ENCODE data around the gene MAP2K5. TPM values are rescaled to one million over a fixed set of nuclear protein-coding genes. Genes with fewer than 3 reads are reported as not detected.

MAP2K5 gene
- total RNA-seq, 1 donor from 2014 or later: 29.8 TPM

- Mint-ChIP-seq H3K4me3 (no peak overlapping the region), H3K9me3 (no peaks in the 10 kb centered on the region), H3K27me3 (ENCODE audit: low read depth) (no peaks in the 10 kb centered on the region), H3K36me3 (peaks cover 9% of the 10 kb centered on the region), H3K4me1 (peaks cover 6% of the 10 kb centered on the region), H3K27ac (no peak overlapping the region)
- no peak for TF ChIP-seq CTCF (IDR thresholded peaks at IDR 0.05; ENCODE audit: unreplicated experiment)
- no peak for DNase-seq (ENCODE audit: low spot score in 2 of 2, unreplicated experiment in 2 of 2)
Measured at GRCh38 chr15:67715170-67715569, 172.7 kb downstream of the MAP2K5 start.

GRCh38 chr15:67716171-67716570 is 173.7 kb downstream of the MAP2K5 start:
- no peak for DNase-seq (ENCODE audit: low spot score in 2 of 2, unreplicated experiment in 2 of 2)
- H3K9me3 Mint-ChIP-seq: no peaks in the 10 kb centered on the region
- no peak for TF ChIP-seq CTCF (IDR thresholded peaks at IDR 0.05; ENCODE audit: unreplicated experiment)
- H3K4me3 Mint-ChIP-seq: no peak overlapping the region
- no peak overlapping the region for H3K27ac Mint-ChIP-seq
- H3K36me3 Mint-ChIP-seq: peaks cover 5% of the 10 kb centered on the region
- no peaks in the 10 kb centered on the region for H3K27me3 Mint-ChIP-seq (ENCODE audit: low read depth)
- H3K4me1 Mint-ChIP-seq: peaks cover 16% of the 10 kb centered on the region

GRCh38 chr15:67717776-67718175 is 175.3 kb downstream of the MAP2K5 start:
- no peaks in the 10 kb centered on the region for H3K27me3 Mint-ChIP-seq (ENCODE audit: low read depth)
- H3K27ac Mint-ChIP-seq: no peak overlapping the region
- H3K4me3 Mint-ChIP-seq: no peak overlapping the region
- DNase-seq (ENCODE audit: low spot score in 2 of 2, unreplicated experiment in 2 of 2): no peak
- H3K36me3 Mint-ChIP-seq: peaks cover 2% of the 10 kb centered on the region
- peaks cover 24% of the 10 kb centered on the region for H3K4me1 Mint-ChIP-seq
- H3K9me3 Mint-ChIP-seq: no peaks in the 10 kb centered on the region
- TF ChIP-seq CTCF (IDR thresholded peaks at IDR 0.05; ENCODE audit: unreplicated experiment): no peak

- Mint-ChIP-seq H3K4me3 (no peak overlapping the region), H3K27me3 (ENCODE audit: low read depth) (no peaks in the 10 kb centered on the region), H3K27ac (no peak overlapping the region), H3K4me1 (peaks cover 31% of the 10 kb centered on the region), H3K36me3 (peaks cover 2% of the 10 kb centered on the region), H3K9me3 (no peaks in the 10 kb centered on the region)
- TF ChIP-seq CTCF (IDR thresholded peaks at IDR 0.05; ENCODE audit: unreplicated experiment): no peak
- no peak for DNase-seq (ENCODE audit: low spot score in 2 of 2, unreplicated experiment in 2 of 2)
Measured at GRCh38 chr15:67719330-67719959, 176.9 kb downstream of the MAP2K5 start.

GRCh38 chr15:67720556-67721175 is 178.2 kb downstream of the MAP2K5 start:
- H3K27ac Mint-ChIP-seq: no peak overlapping the region
- TF ChIP-seq CTCF (IDR thresholded peaks at IDR 0.05; ENCODE audit: unreplicated experiment): no peak
- H3K4me3 Mint-ChIP-seq: no peak overlapping the region
- peaks cover 30% of the 10 kb centered on the region for H3K4me1 Mint-ChIP-seq
- no peak for DNase-seq (ENCODE audit: low spot score in 2 of 2, unreplicated experiment in 2 of 2)
- H3K9me3 Mint-ChIP-seq: no peaks in the 10 kb centered on the region
- H3K27me3 Mint-ChIP-seq (ENCODE audit: low read depth): no peaks in the 10 kb centered on the region
- H3K36me3 Mint-ChIP-seq: peaks cover 8% of the 10 kb centered on the region
